OCI-LY3 (cell line): ENCODE results near the gene PUDP.

Source experiments
- CTCF ChIP-seq: fragments of 200-600, 300-600 bp; sonication (generic); IDR thresholded peaks from 2 replicates; pipeline ENCODE4 v1.5.1; 2014; ENCODE audit warnings: antibody characterized with exemption, low read length, low read depth
- EZH2phosphoT487 ChIP-seq: fragments of 200-600 bp; shearing (Covaris generic); IDR thresholded peaks from 2 replicates; pipeline ENCODE4 v1.6.1; 2018; ENCODE audit warnings: antibody characterized with exemption, mixed run types, low read depth

GRCh38 chrX:7139202-7140081 is 8.5 kb downstream of the PUDP start:
- TF ChIP-seq CTCF (no peak), EZH2phosphoT487 (no peak)
